Natural killer cell (primary cell): ENCODE measurements around the gene NCOA4. TPM values are rescaled to one million over a fixed set of nuclear protein-coding genes. Genes with fewer than 3 reads are reported as not detected.
"Not testable (repeated sequence)": the region's sequence is repeated elsewhere in the genome, so short reads cannot be mapped to it uniquely, and the experiment has no call there.

Experiments
- ATAC-seq, 3 donors: fragments of 150-1000 bp in 2 of 3; fragments of 200-7000 bp in 1 of 3; cut with Tn5 transposase; 1 replicate in 1 of 3; 2 replicates in 2 of 3; pipeline ENCODE4 v1.10.0; 2021; ENCODE audit warnings: mild to moderate bottlenecking in 2 of 3, moderate library complexity in 2 of 3
- DNase-seq, 2 donors: peaks; one replicate each; pipeline versions ENCODE4 v3.0.0 to v3.0.0-alpha.2; 2013 to 2021; ENCODE audit warnings: mixed read lengths in 1 of 2
- H3K27ac ChIP-seq: one replicate; pipeline ENCODE4 v1.5.1; 2013; ENCODE audit warnings: mild to moderate bottlenecking, low read length
- H3K27me3 ChIP-seq: one replicate; pipeline ENCODE4 v1.6.1; 2013; ENCODE audit warnings: low read length; ENCODE audit not compliant: control insufficient read depth, insufficient read depth
- H3K36me3 ChIP-seq: one replicate; pipeline ENCODE4 v1.6.1; 2013; ENCODE audit warnings: low read length; ENCODE audit not compliant: control insufficient read depth, insufficient read depth
- H3K4me1 ChIP-seq: one replicate; pipeline ENCODE4 v1.6.1; 2013; ENCODE audit warnings: low read length; ENCODE audit not compliant: control insufficient read depth, insufficient read depth
- H3K4me3 ChIP-seq: one replicate; pipeline ENCODE4 v1.5.1; 2013; ENCODE audit warnings: low read length
- H3K9me3 ChIP-seq: one replicate; pipeline ENCODE4 v1.6.1; 2013; ENCODE audit warnings: low read length; ENCODE audit not compliant: control insufficient read depth, insufficient read depth
- H3K27ac Mint-ChIP-seq, 2 donors: one replicate each; pipeline ENCODE4 v1.8.0; 2022; ENCODE audit warnings: mild to moderate bottlenecking in 2 of 2, mixed read lengths in 2 of 2, moderate library complexity in 1 of 2
- H3K27me3 Mint-ChIP-seq, 2 donors: one replicate each; pipeline ENCODE4 v1.8.0; 2022; ENCODE audit warnings: low read depth in 2 of 2, mixed read lengths in 2 of 2
- H3K36me3 Mint-ChIP-seq: one replicate; pipeline ENCODE4 v1.8.0; 2022; ENCODE audit warnings: mixed read lengths
- H3K4me1 Mint-ChIP-seq, 2 donors: one replicate each; pipeline ENCODE4 v1.8.0; 2022; ENCODE audit warnings: mixed read lengths in 2 of 2
- H3K4me3 Mint-ChIP-seq: one replicate; pipeline ENCODE4 v1.8.0; 2022; ENCODE audit warnings: mild to moderate bottlenecking, moderate library complexity, mixed read lengths
- H3K9me3 Mint-ChIP-seq, 2 donors: one replicate each; pipeline ENCODE4 v1.8.0; 2022; ENCODE audit warnings: mixed read lengths in 2 of 2
- WGBS: methylation state at CpG from one replicate; pipeline ENCODE4 v1.1.7; 2013; ENCODE audit warnings: missing lambda C conversion rate; ENCODE audit not compliant: insufficient coverage; 5-methylcytosine and 5-hydroxymethylcytosine counted together
- intact Hi-C: fragments of 100-400 bp; cut with micrococcal nuclease; formaldehyde crosslinking; loops from one replicate; pipeline ENCODE4 v1.14.2; 2022
- total RNA-seq, 4 donors: library from RNA; stranded (reverse); fragments of 120-200 nt in 1 of 4; gene quantifications; one replicate each; pipeline versions ENCODE4 v1.2.3 to v1.2.4, GENCODE V29; 2013 to 2022

NCOA4 gene
- total RNA-seq, 3 donors from 2014 or later (not counting 1 experiment from before 2014, with no cell fraction given), result 88.4 to 104 (median 103) TPM

- WGBS, result 97% methylated on average over 5 of the region's 6 CpGs
- H3K4me1 ChIP-seq, H3K4me3 ChIP-seq, H3K4me3 Mint-ChIP-seq, DNase-seq, H3K27me3 ChIP-seq, H3K4me1 Mint-ChIP-seq, ATAC-seq, H3K27me3 Mint-ChIP-seq, H3K27ac Mint-ChIP-seq, intact Hi-C loops, H3K9me3 Mint-ChIP-seq, H3K27ac ChIP-seq, H3K36me3 Mint-ChIP-seq, H3K9me3 ChIP-seq, H3K36me3 ChIP-seq: not testable (repeated sequence)
Observed at GRCh38 chr10:45957928-45958327, 72.5 kb downstream of the NCOA4 start.

GRCh38 chr10:45956634-45957033, 73.8 kb downstream of the NCOA4 start:
- H3K36me3 Mint-ChIP-seq, H3K4me3 Mint-ChIP-seq, H3K9me3 Mint-ChIP-seq, H3K27ac ChIP-seq, H3K9me3 ChIP-seq, ATAC-seq, H3K36me3 ChIP-seq, H3K27me3 Mint-ChIP-seq, H3K4me1 ChIP-seq, H3K27ac Mint-ChIP-seq, H3K4me3 ChIP-seq, H3K4me1 Mint-ChIP-seq, intact Hi-C loops, DNase-seq, H3K27me3 ChIP-seq: not testable (repeated sequence)
- no CpG with 5 or more reads among the region's 6 CpGs for WGBS

Other genes with a start within 250 kb of the NCOA4 start
- gene AGAP4, start 183.1 kb downstream of the NCOA4 start, total RNA-seq, result 10 to 100 TPM; 16.9 to 43.7 (median 31.3) TPM
- gene TIMM23, start 58.1 kb downstream of the NCOA4 start, total RNA-seq, result 10 to 100 TPM; 26.9 to 31.5 (median 27.3) TPM
- gene MSMB, start 15.6 kb upstream of the NCOA4 start, total RNA-seq, result not detected